GM21526 (cell line): ENCODE measurements around the gene NPAS2.
A peak's percentile ranks its signal among the peaks of the same experiment; 100 is the strongest.

Source experiments
- ATAC-seq: cut with Tn5 transposase; IDR thresholded peaks from one replicate; pipeline ENCODE4 v1.9.1; 2021; ENCODE audit warnings: moderate library complexity; ENCODE audit not compliant: unreplicated experiment, low FRiP score

NPAS2 gene

DNA sequence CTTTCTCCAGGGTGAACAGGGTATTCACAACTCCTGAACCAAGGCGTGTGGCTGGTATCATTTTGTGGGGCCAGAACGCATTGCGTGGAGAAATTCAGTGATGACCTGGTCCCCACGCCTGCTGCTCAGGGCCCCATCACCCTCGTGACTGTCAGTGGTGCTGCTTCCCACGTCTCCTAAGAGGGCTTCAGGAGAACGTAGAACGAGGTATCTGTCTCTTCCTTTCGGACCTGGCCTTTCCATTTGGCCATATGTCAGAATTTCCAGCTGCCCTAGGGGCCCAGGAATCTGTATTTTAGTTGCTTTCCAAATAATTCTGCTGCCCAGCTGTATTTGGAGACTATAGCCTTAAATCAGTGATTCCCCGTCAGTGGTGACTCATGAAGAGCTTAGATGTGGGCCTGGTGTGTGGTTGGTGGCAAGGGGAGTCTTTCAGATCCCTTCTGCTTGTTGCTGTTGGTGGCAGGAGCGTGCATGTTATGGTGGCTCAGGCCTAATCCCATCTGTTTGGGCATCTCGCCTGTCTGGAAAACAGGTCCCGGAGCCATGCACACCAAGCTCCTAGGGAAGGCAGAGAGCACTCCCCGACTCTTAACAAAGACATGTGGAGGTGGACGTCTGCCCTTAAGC lies 56.4 kb downstream of the NPAS2 start:
- ATAC-seq = no peak

DNA sequence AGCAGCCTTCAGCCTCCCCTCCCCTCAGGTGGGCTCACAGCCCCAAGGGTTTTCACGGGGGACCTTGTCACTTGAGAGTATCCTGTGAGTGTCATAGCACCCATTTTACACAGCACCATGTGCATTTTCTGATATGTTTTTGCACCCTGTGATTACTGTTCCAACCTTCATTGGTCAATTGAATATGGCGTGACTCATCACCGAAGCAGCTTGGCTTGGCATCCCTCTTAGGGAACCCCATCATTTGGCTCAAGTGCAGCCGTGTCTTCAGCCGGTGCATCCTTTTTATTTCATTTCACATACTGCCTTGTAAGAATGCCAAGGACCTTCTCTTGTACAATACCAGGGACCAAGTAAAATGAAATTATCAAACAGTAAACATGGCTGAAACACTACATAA lies 57.6 kb downstream of the NPAS2 start:
- no peak for ATAC-seq

DNA sequence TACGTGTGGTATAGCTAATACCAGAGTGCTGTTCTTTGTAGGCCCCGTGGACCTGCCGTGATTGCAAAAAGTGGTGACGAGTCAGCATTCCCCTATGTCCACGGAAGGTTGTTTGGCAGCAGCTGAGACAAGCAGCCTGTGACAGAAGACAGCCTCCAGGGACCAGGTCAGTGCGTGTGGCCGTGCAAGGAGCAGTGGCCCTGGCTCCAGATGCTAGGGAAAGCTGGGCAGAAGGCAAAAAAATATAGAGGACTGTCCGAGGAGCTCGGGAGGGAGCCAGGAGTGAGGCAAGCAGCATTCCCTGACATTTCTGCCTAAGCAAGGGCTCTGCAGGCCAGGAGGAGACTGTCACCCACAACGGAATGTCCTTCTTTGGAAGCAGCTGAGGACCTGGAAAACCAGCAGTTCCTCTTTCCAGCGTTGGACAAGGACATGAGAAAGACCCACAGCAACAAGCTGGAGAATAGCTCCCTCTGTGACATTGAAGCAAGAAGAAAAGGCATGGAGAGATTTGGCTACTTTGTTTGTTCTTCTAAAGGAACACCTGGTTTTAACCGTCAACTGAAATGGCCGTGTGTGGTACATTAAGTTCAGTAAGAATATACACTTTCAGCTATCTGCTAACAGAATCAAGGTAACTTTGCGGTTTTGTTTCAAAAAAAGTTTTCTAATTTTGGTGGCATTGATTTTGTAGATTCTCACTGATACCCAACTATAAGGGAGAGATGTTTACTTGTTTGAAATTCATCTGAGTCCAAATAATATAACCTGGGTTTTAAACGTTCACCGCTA lies 58.3 kb downstream of the NPAS2 start:
- no peak for ATAC-seq

DNA sequence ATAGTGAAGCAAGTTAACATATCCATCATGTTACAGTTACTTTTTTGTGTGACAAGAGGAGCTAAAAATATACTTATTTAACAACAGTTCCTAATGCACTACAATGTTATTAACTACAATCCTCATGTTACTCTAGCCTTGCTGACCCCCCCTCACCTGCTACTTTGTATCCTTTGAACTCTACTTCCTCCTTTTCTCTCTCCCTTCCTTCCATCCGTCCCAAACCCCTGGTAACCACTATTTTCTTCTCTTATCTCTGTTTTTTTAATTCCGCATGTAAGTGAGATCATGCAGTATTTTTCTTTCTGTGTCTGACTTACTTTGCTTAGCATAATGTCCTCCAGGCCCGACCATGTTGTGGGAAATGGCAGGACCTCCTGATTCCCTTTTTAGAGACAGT lies 59.4 kb downstream of the NPAS2 start:
- no peak for ATAC-seq

DNA sequence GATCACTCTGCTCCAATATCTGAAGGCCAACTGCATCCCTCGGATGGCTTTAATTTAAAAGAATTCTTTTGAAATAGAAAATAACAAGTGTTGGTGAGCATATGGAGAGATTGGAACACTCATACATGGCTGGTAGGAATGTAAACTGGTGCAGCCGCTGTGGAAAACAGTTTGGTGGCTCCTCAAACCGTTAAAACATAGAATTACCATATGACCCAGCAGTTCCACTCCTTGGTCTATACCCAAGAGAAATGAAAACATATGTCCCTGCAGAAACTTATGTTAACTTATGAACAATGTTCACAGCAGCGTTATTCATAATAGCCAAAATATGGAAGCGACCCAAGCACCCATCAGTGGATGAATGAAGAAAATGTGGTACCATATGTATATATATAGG lies 60.1 kb downstream of the NPAS2 start:
- ATAC-seq = no peak

DNA sequence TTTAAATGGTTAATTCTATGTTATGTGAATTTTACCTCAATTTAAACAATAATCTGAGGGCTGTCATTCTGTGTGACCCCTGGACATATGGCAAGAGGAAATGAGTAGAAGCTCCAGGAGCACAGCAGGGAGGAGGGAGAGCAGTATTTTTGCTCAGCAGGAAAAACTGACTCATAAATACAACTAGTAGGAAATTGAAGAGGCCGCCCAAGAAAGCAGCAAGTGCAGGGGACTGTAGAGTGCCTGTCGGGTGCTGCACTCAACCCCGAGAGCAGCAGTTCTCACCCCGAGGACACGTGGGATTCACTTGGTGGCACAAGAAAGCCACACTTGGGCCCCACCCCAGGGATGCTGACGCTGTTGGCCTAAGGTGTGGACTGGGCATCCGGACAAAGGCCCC lies 60.8 kb downstream of the NPAS2 start:
- no peak for ATAC-seq

DNA sequence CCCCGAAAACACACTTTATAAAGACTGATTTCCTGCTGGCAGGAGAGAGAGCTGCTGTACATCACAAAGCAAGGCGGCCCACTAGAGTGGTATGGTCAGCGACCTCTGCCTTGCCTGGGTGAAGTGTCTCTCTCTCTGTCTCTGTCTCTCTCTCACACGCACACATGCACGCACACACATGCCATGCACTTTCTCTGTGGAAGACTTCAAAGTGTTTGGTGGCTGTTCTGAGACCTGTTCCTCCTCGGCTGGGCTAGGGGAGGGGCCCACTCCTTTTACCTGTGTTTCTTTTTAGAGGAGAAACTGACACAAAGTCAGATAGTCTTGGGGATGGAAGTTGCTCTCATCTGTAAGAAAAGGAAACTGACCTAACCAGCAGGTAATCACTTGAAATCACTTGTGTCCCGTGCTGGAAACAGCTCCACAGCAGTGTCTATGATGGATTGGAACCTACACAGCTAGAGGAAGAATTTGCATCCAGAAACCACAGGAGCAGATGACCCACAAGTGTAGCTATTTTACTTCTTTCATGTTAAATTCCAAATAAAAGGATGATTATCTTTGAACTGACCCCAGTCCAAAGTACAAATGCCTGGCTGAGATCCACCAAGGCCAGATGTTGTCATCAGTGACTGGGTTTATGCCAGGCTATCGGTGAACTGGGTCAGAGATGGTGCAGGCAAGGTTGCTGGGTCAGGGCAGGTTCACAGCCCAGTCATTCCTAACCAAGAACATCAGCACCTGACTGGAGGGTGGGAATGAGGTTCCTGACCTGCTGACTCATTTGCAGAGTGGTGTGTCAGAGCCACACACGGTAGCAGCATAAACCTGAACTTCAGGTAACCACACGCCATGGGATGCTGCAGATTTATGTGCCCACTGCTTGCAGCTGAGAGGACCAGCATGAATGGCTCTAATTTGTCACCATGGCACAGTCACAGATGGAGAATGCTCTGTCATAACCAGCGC lies 63.0 kb downstream of the NPAS2 start:
- ATAC-seq = no peak

DNA sequence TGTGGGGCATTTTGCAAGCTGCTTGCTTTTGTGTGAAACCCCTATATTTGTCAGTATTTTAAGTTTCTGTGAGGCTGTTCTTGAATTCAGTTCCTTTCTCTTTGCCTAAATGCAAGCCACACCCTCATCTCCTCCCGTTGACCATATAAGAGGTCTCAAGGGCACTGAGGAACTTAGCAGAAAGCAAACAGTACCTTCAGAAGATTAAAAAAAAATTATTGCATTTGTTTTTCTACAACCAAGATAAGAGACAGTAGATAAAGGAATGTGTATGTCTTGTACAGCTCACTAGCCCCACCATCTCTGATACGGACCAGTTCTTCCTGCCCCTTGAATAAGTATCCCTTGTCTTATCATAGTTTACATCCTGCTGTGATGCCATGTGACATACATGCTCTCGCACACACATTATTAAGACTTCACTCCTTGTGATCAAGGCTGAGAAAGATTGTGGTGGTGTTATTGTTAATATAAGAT lies 64.2 kb downstream of the NPAS2 start:
- no peak for ATAC-seq

DNA sequence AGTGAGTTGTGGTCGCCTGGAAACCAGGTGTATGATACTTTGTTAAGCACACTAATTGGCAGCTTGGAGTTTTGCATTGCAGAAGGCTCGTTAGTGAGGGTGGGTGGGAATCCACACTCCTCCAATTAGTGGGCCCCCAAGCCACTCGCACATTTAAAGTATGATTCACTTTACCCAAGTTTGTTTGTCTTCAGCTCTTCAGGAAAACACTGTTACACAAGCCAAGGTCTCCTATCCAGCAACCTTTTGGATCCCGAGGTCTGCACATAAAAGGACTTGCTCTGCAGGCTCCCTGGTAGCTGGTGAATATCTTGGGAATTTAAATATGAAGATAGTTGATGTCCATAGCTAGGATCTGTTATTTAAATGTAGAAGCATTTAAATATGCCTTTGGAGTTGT lies 66.1 kb downstream of the NPAS2 start:
- ATAC-seq = no peak

DNA sequence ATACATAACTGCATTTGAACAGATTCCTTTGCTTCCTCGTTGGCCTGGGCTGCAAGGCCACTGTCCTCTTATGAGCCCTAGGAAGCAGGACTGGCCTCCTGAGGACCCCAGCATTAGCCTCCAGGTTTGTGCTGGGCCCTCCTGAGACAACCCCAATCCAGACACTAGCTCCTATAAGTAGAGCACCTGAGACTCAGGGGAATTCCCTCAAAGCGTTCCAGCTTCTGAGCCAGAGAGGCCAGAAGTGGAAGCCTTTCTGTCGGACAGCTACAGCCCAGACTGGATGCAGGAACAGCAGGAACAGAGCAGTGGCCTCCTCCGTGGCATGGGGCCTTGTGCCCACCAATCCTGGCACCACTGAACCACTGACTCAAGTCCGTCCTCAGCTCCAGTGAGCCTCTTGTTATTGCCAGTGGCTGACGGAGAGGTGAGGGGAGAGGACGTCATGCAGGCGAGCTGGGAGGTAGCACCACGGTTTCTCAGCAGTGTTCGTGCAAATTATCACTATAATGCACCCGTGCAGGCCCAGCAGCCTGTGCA lies 67.2 kb downstream of the NPAS2 start:
- no peak for ATAC-seq

DNA sequence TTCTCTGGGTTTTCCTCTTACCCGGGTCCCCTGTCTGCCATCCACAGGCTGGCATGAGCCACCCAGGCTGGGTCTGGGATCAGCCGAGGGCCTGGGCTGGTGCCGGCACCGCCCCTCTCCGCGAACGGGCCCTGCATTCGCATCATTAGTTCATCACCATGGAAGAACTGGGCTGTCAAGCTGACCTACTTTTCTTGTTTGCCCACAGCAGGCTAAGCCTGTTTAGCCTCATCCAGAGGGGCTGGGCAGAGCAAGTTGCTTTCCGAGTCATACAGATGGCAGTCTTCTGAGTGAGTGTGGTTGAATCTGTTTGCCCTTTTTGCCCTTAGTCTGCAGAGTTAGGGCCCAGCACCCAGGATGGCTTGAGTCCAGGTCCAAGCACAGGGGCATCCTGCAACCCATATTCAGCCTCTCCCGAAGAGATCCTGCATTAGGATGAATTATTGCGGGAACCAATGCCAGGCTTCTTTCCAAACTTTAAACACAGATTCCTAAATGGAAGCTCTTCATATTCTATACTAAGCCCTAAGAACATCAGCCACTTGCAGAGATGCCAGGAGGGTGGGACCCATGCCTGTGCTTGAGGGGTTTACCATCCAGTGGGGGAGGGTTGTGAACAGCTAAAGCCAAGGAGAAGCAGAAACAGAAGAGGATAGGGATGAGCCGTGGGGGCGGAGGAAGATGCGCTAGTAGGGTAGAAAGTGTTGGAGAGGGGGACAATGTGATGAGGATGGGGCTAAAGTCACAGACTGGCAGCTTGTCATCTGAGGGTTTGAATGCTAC lies 68.0 kb downstream of the NPAS2 start:
- no peak for ATAC-seq

DNA sequence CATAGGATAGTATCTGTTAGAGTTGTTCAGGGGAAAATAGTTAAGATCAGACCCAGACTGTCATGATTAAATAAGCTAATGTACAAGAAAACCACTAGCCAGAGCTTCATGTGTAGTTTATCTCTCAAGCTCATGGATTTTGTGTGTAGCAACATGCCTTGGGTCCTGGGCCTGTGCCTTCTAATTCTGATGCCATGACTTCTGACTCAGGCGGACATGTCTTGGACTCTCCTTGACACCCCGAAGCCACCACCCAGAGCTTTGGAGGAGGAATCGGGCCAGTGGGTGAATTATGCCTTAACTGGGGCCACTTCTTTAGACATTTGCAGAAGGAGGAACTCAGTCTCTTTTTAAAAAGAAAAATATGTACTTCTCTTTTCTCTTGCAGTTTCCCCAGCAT lies 68.7 kb downstream of the NPAS2 start:
- no peak for ATAC-seq

DNA sequence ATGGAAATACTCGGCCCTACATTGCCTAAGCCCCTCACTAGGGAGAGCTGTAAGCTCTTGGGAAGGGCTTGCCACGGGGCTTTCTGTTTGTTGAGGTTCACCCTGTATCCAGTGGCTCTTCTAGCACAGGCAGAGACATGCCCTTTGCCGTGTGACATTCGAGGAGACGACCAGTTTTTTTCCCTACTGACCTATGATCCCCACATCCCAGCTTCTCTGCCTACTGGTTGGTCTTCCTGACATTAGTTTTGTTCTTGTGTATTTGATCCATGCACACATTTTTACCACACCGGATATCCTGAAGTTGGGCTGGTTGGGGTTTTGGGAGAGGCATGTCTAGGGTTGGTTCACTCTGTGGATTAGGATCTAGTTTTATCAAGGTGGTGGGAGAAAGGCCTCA lies 69.3 kb downstream of the NPAS2 start:
- no peak for ATAC-seq

DNA sequence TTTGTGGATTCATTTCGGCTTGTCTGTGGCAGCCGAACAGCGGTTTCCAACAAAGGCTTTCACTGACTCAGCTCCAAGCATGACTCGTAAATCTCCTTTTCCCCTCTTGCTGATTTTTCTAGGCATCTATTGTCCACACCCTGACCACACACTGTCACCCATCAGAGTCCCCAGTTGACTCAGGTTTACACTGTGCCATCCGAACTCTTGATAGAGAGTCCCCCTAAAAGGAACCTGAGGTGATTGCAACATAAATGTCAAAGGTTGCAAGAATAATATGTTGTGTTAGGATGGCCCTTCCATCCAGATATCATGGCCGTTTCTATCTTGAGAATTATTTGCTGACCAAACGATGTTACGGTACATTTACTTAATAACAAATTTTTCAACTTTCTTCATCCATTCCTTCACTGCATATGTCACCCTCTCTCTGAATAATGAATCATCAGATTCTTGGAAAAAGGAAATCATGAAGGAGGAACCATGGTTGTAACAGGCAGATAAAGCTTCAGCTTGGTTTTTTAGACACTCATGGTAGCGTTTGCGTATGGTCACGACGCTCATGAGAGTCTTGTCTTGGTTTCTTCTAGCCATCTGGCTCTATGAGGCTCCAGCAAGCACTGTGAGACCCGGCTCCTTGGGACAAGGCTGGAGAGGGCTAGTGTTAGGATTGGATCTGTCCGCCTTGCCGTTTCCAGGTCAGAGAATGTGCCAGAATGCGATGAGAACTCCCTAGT lies 72.1 kb downstream of the NPAS2 start:
- ATAC-seq = no peak

DNA sequence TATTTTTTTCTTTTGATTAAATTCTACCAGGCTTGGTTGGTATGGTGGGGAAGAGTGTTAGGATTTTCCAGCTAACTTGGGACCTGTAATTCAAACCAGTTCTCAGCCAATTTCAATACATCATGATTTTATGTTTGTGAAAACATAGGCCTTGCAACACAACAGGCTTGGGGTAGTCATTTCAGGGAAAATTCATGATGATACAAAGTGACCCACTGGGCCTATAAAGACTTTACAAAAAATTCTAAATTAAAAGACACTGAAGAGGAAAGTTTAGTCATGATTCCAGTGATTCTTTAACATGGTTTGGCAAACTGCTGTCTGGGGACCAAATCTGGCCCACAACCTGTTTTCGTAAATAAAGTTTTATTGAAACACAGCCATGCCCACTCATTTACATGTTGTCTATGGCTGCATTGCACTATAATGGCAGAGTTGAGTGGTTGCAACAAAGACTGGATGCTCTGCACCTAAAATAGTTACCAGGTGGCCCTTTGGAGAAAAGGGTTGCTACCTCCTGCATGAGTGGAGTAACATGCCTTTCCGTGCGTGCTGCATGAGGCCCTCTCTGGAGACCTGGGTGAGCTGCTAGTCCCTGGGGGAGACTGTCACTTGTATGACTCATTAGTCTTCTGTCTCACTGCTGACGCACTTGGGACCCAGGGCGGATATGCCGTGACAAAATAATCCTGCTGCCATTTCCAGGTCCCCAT lies 73.6 kb downstream of the NPAS2 start:
- peak; percentile 52 for ATAC-seq

DNA sequence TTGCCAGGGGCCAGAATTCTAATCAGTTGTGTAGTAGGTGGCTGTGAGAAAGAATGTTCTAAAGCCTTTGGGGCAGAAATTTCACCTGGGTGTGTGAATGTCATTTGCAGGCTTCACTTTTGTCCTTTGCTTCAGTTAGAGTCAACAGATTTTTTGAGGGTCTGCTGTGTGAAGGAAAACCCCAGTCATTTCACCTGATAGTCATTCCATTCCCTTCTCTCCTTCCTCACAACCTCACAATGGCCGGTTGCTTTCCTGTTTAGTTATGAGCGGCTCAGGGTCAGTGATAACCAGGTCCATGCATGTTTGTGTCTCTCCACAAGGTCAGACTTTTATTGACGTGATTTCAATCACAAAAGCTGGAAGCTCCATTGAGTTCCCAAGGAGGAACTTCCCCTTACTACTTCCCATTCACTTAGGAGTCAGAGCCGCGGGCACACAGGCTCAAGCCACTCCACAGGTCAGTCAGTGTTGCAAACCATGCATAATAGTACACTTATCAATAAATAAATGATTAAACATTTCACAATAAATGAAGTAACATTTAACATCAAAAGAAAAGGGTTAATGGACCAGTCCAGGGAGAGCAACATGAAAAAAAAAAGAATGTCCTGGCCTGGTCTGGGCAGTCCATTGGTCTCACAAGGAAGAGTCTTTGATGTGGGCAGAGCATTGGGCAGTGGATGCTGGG lies 74.3 kb downstream of the NPAS2 start:
- no peak for ATAC-seq

DNA sequence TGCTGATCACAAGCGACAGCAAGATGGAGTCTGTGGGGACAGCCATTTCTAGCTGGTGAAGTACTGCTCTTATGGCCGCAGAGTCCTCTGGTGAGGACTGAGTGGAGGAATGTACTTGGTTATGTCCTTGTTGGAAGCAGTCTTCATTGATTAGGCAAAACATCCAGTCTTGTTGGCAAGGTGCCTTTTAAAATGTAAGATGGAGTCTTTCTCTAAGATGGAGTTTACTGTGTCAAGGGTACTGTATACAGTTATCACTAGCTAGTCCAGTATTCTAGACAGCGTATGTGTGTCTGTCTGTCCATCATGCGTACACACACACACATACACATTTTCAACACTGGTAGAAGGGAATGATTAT lies 74.8 kb downstream of the NPAS2 start:
- no peak for ATAC-seq

DNA sequence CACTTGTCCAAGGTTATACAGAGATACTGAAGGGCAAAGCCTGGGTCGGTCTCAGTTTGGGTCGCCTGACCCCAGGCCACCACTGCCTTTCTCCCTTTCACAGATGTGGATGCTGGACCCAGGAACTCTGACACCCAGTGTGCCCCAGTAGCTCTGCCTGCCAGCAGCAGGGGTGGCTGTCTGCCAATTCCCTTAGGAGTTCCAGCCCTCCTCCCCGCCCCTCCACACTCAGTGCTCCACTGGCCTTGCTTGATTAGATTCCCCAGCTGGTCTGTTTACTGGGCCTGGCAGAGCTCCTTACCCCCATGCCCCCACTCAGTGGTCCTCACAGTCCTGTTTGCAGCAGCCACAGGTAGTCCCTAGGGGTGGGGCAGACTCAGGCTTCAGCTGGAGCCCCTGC lies 75.5 kb downstream of the NPAS2 start:
- no peak for ATAC-seq
